SK-N-SH treated with all-trans-retinoic acid at 6 μM for 48 hours (cell line): ENCODE measurements around the gene FYCO1.

ENCODE experiments used
- ARNTL ChIP-seq: fragments of 450-650 bp; formaldehyde crosslinking; IDR thresholded peaks from 2 replicates; pipeline ENCODE4 v1.5.0; 2020; ENCODE audit warnings: low read depth, mild to moderate bottlenecking, moderate library complexity, borderline replicate concordance
- ISL1 ChIP-seq: fragments of 250-450 bp; sonication (Bioruptor Pico); IDR thresholded peaks from 2 replicates; pipeline ENCODE4 v2.1.2; 2022; ENCODE audit warnings: mild to moderate bottlenecking, moderate library complexity
- PPARA ChIP-seq: fragments of 250-450 bp; sonication (Bioruptor Pico); IDR thresholded peaks from 2 replicates; pipeline ENCODE4 v1.5.0; 2020; ENCODE audit warnings: mild to moderate bottlenecking, borderline replicate concordance
- RARB ChIP-seq: fragments of 250-450 bp; sonication (Bioruptor Pico); IDR thresholded peaks from 2 replicates; pipeline ENCODE4 v1.8.0; 2021; ENCODE audit warnings: mild to moderate bottlenecking, moderate library complexity
- ZC3H10 ChIP-seq: fragments of 250-450 bp; sonication (Bioruptor Pico); IDR thresholded peaks from 2 replicates; pipeline ENCODE4 v1.5.1; 2021; ENCODE audit warnings: mild to moderate bottlenecking, moderate library complexity
- ZFP3 ChIP-seq: fragments of 250-450 bp; sonication (Bioruptor Pico); IDR thresholded peaks from 2 replicates; pipeline ENCODE4 v1.5.0; 2020; ENCODE audit warnings: mild to moderate bottlenecking, moderate library complexity

DNA sequence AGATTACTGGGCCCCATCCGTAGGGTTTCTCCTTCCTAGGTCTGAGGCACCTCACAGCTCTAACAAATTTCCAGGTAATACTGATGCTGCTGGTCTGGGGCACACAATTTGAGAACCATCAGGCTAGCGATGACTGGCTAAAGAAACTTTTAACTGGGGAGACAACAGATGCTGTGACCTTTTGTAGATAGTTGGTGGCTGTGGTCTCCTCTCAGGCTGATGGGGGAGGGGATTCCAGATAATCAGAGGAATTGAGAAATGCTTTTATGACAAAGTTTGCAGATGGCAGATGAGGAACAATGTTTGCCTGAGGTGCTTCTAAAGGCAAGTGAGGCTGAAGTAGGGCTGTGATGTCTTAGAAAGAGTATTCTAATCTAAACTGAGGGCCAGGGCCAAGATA, 123.1 kb downstream of the FYCO1 start:
- TF ChIP-seq PPARA (CRISPR knock-in tag) (no peak), ARNTL (CRISPR knock-in tag) (no peak), ZFP3 (CRISPR knock-in tag) (no peak), ISL1 (no peak), ZC3H10 (CRISPR knock-in tag) (no peak), RARB (CRISPR knock-in tag) (no peak)
